GM11168 (cell line): ENCODE results near the gene HDAC7.

Experiments
- in situ Hi-C: fragments of 300-500 bp; cut with MboI; formaldehyde crosslinking; loops from one replicate; pipeline ENCODE4 v1.12.0; 2022; ENCODE audit warnings: low sequenced_read_pairs; ENCODE audit not compliant: unreplicated experiment

Gene HDAC7

GRCh38 chr12:47819896-47820630 lies at the start of gene HDAC7:
Gene HDAC7, minus strand, starts transcription at chr12:47819903. Its CDS starts 118 bp downstream, at chr12:47819785.
- in situ Hi-C loops, result no loop called here

- in situ Hi-C loops, result no loop called here
Observed at GRCh38 chr12:47868552-47869031, 48.9 kb upstream of the HDAC7 start.

DNA sequence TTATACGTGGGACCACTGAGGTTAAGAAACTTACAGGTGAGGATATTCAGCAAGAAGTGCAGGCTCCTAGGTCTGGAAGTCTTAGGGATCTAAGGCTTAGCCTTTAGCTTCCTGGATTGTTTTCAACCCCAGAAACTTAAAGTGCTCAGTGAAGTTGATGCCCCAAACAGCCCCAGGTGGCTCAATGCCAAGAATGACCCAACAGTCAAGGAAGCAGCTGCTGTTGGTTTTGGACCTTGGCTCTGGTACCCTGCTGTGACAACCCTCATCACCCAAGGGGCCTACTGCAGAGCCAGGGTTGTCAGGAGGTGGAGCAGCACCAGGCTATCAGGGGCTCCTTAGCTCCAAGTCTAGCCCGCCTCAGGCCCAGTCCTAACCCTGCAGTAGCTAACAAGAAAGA lies 48.3 kb upstream of the HDAC7 start:
- in situ Hi-C loops, result no loop called here

DNA sequence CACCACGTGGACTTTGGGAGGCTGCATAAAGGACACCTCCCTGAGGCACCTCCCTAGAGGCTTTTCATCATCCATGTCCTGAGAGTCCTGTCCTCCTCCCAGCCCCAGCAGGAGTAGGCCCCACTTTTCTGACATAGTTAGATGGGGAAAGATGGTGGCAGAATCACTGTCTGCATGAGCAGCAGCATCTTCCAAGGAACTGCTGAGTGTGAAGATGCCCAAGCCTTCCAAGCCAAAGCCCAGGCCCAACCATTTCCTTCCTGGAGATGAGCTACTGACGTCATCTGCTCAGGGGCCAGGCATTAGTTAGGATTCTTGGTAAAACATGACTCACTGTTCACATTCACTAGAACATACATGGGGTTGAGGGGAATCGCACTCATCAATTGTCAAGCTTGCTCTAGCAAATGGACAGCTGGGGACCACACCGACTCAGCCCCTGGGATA lies 47.8 kb upstream of the HDAC7 start:
- in situ Hi-C loops, result no loop called here

GRCh38 chr12:47864646-47865235 lies 45.0 kb upstream of the HDAC7 start:
- in situ Hi-C loops, result no loop called here

DNA sequence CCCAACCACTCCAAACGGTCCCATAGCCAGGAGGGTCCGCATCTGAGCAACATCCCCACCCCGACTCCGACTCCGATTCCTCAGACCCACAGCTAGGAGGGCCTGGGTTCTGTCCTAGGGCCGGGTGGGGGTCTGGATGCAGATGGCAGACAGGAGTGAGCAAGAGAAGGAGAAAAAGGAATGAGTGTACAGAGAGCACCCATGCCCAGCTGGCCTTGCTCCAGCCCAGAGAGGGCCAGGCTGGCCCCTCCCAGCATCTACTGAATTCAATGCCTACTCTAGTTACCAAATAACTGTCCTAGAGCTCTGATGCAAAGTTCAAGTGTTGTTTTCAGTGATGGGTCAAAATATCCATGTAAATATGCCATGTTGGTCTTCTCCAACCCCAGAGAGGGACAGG lies 44.3 kb upstream of the HDAC7 start:
- in situ Hi-C loops, result no loop called here

GRCh38 chr12:47863467-47863866 lies 43.8 kb upstream of the HDAC7 start:
- in situ Hi-C loops, result no loop called here

DNA sequence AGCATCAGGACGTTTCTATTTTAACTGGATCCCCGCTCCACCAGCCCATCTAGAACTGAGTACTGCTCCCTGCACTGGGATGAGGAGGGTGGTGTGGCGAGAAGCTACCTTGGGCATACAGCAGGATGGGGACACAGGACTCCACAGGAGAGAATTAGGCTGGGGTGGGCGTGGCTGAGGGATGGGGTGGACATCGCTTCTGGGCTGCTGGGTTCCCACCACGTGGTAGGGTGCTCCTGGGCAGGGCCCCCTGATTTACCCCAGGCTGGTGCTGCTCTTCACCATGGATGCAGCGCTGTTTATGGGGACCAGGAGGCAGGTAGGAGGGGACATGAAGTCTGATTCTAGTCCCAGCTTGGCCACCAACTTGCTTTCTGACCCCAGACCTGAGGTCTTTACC lies 43.2 kb upstream of the HDAC7 start:
- in situ Hi-C loops, result no loop called here

DNA sequence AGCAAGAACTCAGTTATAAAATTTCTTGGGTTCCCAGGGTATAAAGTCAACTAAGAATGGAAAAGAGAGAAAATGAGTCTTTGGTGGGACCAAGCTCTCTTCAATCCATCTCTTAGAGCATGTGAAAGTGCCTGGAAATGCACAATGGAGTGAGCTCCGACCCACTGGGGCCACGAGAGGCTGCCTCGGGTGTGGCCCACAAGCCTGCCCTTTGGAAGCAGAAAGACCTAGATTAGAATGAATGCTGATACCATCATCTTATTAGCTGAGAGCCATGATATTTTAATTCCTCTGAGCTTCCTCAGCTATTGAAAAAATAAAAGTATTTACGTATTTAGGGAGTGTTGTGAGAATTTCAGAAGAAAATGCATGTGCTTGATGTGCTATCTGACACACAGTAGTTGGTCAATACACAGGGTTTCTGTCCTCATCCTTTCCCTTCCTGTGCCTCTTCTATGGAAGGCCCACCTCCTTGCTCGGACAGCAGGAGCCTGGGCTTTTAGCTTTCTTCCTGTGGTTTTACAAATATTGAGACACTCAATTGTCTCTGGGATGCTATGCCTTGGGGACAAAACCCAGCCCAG lies 42.6 kb upstream of the HDAC7 start:
- in situ Hi-C loops, result no loop called here

DNA sequence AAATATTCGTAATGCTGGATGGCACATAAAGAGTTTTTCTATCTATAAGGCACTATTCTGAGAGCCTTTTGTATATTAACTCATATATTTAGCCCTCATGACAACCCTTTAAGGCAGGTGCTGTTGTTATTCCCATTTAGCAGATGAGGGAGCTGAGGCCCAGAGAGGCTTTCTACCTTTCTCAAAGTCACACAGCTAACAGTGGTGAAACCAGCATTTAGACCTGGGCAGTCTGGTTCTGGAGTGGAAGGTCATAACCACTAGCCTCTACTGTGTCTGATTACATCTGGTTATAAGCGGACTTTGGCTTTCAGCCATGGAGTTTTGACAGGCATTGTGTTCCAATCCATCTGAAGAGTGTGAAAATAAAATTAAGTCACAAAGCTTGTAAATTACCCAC lies 41.2 kb upstream of the HDAC7 start:
- in situ Hi-C loops, result no loop called here

DNA sequence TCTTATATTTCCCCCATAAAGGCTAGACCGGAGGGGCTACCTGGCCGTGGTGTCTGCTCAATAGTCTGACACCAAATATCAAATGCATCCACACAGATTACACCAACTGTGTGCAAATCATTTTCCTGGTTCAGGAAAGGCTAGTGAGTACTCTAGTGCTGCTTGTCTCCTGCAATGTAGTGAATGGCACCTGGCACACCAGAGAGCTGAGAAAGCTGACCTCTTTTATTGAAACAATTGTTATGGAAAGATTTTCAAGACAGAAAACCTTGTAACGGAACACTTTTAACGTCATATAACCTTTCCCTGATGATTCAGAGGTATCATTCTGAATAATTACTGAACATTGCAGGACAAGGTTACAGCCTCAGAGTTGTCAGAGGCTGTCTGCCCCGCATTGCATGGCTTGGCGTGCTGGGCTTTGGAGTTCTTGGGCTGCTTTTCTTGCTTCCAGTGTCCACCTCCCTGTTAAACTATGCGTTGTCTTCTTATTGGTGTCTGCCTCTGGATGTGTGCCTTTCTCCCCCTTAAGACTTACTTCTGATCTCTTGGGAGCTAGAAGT lies 40.7 kb upstream of the HDAC7 start:
- in situ Hi-C loops, result no loop called here

DNA sequence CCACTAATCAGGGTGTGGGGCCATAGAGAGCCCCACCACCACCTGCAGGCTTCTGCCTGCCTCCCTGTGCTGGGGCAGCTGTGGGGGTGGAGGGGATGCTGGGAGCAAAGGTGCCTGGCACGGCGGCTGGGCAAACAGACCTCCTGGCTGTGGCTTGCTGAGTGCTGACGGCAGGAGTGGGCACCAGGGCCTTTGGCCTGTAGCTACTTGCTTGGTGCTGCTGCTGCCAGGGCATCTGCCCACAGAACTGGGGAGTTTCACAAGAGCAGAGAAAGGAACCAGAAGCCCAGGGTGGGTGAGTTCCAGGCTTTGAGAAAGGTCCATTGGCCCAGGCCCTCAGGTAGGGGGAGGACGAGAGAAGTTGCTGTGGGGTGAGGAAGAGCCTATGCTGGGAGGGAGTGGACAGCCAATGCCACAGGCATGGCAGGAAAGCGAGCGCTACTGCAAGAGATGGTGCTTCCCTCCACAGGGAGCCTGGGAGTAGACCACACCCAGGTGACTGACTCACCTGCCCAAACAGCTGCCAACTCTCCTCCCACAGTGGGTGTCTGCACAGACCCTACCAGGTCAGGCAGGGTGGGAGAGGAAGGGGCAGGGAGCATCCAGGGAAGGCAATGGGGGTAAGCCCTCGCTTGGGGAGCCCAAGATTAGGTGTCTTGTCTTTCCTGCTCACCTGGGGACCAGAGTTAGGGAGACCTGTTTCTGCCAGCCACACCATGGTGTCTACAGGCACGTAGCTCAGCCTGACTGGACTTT lies 39.0 kb upstream of the HDAC7 start:
- in situ Hi-C loops, result no loop called here

DNA sequence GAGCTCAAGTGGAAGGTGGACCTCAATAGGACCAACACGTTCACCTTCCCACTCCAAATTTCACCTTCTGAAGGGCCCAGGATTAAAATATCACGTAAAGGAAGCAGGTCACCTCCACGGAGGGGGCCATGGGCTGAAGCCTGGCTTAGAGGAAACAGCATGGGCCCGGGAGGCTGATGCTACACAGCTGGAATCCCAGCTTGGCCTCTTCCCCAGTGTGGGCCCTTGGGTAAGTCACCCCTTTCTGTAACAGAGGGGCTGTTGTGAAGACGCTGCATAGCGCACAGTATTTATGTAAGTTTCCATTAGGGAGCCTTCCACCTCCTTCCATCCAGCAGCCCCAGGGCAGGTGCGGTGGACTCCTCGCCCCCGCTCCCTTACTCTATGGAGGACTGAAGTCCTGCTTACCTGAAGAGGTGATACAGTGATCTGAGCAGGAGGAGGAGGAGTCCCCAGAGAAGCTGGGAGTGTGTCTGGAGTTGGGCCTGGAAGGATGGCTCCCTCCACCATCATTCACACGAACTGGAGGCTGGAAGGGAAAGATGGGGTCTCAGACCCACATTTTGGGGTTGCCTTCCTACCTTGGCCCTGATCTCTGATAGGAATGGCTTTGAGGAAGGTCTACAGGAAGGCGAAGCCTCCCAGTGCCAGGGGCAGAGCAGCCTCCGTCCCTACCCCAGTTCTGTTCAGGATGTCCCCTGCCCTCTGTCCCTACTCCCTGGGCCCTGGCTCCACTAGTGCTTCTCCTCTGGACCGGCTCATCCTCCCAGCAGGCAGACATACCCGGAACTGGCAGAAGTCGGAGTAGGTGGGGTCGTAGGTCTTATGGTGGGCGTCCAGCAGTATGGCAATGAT lies 37.2 kb upstream of the HDAC7 start:
- in situ Hi-C loops, result no loop called here

GRCh38 chr12:47856094-47856493 lies 36.4 kb upstream of the HDAC7 start:
- in situ Hi-C loops, result no loop called here

DNA sequence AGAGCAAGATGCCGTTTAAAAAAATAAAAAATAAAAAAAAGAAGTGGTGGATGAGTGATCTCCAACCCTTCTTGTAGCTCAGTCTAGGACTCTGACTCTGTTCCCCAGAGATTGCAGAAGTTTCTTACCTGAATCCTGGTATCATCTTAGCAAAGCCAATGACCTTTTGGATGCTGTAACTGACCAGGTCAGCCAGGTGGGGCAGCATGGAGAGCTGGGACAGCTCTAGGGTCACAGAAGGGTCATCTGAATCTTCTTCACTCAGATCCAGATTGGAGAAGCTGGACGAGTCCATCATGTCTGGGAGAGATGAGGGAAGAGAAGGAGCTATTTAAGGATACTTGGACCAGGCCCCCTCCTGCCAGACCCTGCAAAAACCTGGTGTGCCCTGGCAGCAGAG lies 35.8 kb upstream of the HDAC7 start:
- in situ Hi-C loops, result no loop called here

- in situ Hi-C loops, result no loop called here
Observed at GRCh38 chr12:47854531-47854930, 34.8 kb upstream of the HDAC7 start.

DNA sequence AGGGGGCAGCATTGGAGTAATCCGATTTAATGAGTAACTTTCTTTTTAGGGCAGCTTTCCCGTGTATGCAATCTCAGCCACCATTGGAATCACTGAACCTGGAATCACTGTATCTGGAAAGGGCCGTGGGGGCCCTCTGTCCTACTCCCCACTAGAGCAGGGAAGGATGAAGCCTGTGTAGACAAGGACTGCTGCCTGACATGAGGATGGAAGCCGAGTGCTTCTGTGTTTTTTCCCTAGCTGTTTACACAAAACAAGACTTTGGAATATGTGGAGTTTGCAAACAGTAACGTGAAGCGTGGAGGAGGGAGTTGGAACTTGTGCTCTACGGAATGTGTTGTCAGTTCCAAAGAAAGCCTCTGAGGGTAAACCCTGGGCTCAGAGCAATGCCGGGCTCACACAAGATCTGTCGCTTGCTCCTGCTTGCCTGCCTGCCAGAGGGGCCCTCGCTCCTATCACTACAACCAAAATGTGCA lies 32.4 kb upstream of the HDAC7 start:
- in situ Hi-C loops, result no loop called here

DNA sequence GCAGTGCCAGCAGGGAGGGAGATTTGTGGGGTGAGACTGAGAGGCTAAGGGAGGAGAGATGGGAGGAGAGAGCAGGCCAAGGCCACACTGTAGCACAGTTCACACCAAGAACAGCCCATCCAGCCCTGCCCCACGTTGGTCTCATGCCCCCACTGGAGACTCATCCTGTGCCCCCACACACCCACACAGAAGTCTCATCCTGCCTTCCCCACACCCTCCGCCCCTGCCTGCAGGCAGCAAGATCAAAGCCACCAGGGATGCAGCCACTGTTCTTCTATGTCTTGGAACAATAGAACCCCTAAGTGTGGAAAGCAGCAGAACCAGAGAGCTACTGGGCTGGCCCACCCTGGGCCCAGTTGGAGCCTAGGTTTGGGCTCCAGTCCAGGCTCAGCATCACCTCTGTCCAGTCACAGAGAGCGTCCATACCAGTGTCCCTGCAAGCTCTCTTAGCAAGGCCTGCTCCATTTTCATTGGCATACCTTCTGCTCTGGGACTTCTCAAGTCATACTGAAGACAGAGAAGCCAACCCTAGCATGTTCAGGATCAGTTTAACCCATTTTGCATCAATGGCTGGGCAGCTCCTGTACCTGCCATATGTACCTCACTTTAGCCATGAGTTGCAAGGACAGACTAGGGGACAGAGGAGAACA lies 31.7 kb upstream of the HDAC7 start:
- in situ Hi-C loops, result no loop called here
